ENCODE measurements around the gene FKRP. TPM values are rescaled to one million over a fixed set of nuclear protein-coding genes. Genes with fewer than 3 reads are reported as not detected.
A peak's percentile ranks its signal among the peaks of the same experiment; 100 is the strongest.

The FKRP gene
- total RNA-seq, 1 donor from 2014 or later: 13.2 TPM

GRCh38 chr19:46733690-46734292 lies 12.1 kb upstream of the FKRP start:
- Histone ChIP-seq H3K9me3 (no peaks in the 10 kb centered on the region), H3K27ac (peak overlapping the region; percentile 74), H3K4me1 (peaks cover 68% of the 10 kb centered on the region), H3K27me3 (ENCODE audit: low read depth) (no peaks in the 10 kb centered on the region), H3K4me3 (no peak overlapping the region), H3K36me3 (peaks cover 100% of the 10 kb centered on the region)
- ATAC-seq (no peak), DNase-seq (no peak)
- TF ChIP-seq, protein P1, sequence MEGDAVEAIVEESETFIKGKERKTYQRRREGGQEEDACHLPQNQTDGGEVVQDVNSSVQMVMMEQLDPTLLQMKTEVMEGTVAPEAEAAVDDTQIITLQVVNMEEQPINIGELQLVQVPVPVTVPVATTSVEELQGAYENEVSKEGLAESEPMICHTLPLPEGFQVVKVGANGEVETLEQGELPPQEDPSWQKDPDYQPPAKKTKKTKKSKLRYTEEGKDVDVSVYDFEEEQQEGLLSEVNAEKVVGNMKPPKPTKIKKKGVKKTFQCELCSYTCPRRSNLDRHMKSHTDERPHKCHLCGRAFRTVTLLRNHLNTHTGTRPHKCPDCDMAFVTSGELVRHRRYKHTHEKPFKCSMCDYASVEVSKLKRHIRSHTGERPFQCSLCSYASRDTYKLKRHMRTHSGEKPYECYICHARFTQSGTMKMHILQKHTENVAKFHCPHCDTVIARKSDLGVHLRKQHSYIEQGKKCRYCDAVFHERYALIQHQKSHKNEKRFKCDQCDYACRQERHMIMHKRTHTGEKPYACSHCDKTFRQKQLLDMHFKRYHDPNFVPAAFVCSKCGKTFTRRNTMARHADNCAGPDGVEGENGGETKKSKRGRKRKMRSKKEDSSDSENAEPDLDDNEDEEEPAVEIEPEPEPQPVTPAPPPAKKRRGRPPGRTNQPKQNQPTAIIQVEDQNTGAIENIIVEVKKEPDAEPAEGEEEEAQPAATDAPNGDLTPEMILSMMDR (IDR thresholded peaks at IDR 0.05): no peak
- intact Hi-C loops (cut with DNase I): no loop called here

- H3K27ac ChIP-seq: peak overlapping the region; percentile 49
- no peak for ATAC-seq
- peaks cover 66% of the 10 kb centered on the region for H3K4me1 ChIP-seq
- H3K4me3 ChIP-seq: no peak overlapping the region
- TF ChIP-seq, protein P1 (IDR thresholded peaks at IDR 0.05): no peak
- H3K36me3 ChIP-seq: peaks cover 84% of the 10 kb centered on the region
- H3K9me3 ChIP-seq: no peaks in the 10 kb centered on the region
- intact Hi-C loops (cut with DNase I): no loop called here
- DNase-seq: no peak
- H3K27me3 ChIP-seq (ENCODE audit: low read depth): no peaks in the 10 kb centered on the region
Measured at GRCh38 chr19:46736531-46737297, 9.1 kb upstream of the FKRP start.

DNA sequence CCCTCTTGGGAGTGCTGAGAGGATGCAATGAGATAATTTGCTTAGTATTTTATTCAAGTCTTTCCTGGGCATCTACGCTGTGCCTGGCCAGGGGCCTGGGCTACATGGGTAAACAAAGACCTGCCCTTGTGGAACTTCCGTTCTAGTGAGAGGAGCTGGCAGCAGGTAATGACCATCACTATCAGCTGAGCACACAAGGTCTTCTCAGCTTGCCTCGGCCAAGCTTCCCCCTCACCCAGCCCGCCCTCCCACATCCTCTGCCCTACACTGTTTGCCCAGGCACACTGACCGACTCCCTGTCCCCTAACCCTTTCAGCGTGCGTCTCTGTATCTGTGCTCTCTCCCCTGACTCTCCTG lies 8.6 kb upstream of the FKRP start:
- TF ChIP-seq, protein P1 (IDR thresholded peaks at IDR 0.05): no peak
- intact Hi-C loops (cut with DNase I): no loop called here

GRCh38 chr19:46737761-46738171 lies 8.1 kb upstream of the FKRP start:
- Histone ChIP-seq H3K4me1 (peaks cover 62% of the 10 kb centered on the region), H3K27ac (peak overlapping the region; percentile 62)
- intact Hi-C loops (cut with DNase I): no loop called here

More for the DNA sequence above, 8.6 kb upstream of the FKRP start:
- H3K4me3 ChIP-seq: no peak overlapping the region
- H3K9me3 ChIP-seq: no peaks in the 10 kb centered on the region
- ATAC-seq (no peak), DNase-seq (no peak)
- H3K27me3 ChIP-seq (ENCODE audit: low read depth): no peaks in the 10 kb centered on the region
- H3K27ac ChIP-seq: peak overlapping the region; percentile 62
- peaks cover 84% of the 10 kb centered on the region for H3K36me3 ChIP-seq
- H3K4me1 ChIP-seq: peaks cover 64% of the 10 kb centered on the region

GRCh38 chr19:46739290-46739771 lies 6.5 kb upstream of the FKRP start:
- intact Hi-C loops (cut with DNase I): no loop called here
- Histone ChIP-seq H3K27ac (peak overlapping the region; percentile 31), H3K4me3 (no peak overlapping the region), H3K9me3 (no peaks in the 10 kb centered on the region), H3K36me3 (peaks cover 65% of the 10 kb centered on the region), H3K4me1 (peaks cover 71% of the 10 kb centered on the region), H3K27me3 (ENCODE audit: low read depth) (no peaks in the 10 kb centered on the region)
- DNase-seq: no peak
- peak; percentile 54 to 75 for ATAC-seq
- TF ChIP-seq, protein P1 (IDR thresholded peaks at IDR 0.05): no peak

More at GRCh38 chr19:46737761-46738171, 8.1 kb upstream of the FKRP start:
- Histone ChIP-seq H3K4me3 (no peak overlapping the region), H3K36me3 (peaks cover 81% of the 10 kb centered on the region), H3K9me3 (no peaks in the 10 kb centered on the region), H3K27me3 (ENCODE audit: low read depth) (no peaks in the 10 kb centered on the region)
- DNase-seq (no peak), ATAC-seq (no peak)
- TF ChIP-seq, protein P1 (IDR thresholded peaks at IDR 0.05): no peak

Data from lower lobe of right lung (tissue), 2 donors.